GM18951 (cell line): Measurements from ENCODE around the gene DPYSL5.

Experiments used
- POLR2A ChIP-seq: IDR thresholded peaks from 4 replicates; pipeline ENCODE4 v1.6.1; 2011; ENCODE audit warnings: mild to moderate bottlenecking; ENCODE audit not compliant: insufficient read length, insufficient read depth; ENCODE audit errors: extremely low read depth
- in situ Hi-C: fragments of 300-500 bp; cut with MboI; formaldehyde crosslinking; loops from one replicate; pipeline ENCODE4 v1.12.0; 2022; ENCODE audit warnings: low sequenced_read_pairs, mixed read lengths, inconsistent platforms; ENCODE audit not compliant: unreplicated experiment

DPYSL5 gene

GRCh38 chr2:26942543-26943295, 94.8 kb downstream of the DPYSL5 start:
- no peak for TF ChIP-seq POLR2A
- in situ Hi-C loops = no loop called here

- in situ Hi-C loops = no loop called here
- no peak for TF ChIP-seq POLR2A
Measured at GRCh38 chr2:26945991-26946750, 98.2 kb downstream of the DPYSL5 start.

DNA sequence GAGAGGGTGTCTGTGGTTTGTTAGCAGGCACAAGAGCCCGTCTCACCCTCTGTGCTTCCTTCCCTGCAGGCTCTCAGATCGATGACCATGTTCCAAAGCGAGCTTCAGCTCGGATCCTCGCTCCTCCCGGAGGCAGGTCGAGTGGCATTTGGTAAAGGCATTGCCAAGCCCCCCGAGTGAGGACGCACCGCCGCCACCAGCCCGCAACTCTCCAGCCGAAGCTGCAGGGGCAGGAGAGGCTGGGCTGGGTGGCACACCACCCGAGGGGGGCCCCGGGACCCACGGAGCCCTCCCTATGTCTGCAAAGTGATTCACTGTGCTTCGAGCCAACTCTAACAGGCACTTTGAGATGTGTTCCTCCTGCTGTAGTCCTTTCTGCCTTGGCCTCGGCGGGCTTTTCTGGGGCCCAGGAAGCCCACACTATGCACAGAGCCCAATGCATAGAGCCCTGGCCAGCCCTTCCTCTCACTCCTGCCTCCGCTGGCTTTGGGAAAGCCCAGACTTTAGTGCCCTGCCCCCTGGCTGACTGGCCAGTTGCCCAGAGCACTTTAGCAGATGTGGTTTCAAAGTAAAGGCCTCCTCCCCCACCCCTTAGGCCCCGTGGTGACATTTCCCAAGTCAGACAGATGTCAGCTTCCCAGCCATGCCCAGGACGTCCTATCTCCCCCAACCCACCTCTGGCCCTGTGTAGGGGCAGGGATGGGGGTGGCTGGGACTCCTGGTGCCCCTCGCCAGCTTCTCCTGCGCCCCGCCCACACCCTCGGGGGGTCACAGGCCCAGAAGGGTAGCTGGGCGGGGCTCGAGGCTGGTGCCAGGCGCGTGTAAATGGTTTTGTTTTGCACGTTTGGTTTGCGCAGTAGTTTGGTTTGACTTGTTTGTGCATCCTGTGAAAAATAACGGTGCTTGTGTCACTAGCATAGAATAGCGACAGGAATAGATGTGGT, 99.2 kb downstream of the DPYSL5 start:
- in situ Hi-C loops = no loop called here
- no peak for TF ChIP-seq POLR2A

DNA sequence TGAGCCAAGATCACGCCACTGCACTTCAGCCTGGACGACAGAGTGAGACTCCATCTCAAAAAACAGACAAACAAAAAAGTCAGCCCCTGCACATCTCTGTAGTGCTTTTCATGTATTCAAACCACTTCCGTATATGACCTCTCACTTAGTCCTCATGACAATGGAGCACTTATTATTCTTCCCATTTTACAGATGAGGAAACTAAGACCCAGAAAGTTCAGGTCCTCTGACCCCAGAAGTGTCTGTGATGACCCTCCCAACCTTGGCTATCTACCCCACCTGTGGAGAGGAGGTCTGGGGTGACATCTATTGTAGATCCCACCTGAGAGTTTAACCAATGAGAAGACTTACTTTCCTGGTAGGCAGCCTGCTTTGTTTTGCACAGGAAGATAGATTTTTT, 100.9 kb downstream of the DPYSL5 start:
- no peak for TF ChIP-seq POLR2A
- in situ Hi-C loops = no loop called here

- TF ChIP-seq POLR2A = no peak
- in situ Hi-C loops = loop anchor here (10.0 kb wide), 1 partner anchor 325 kb away; the partner anchor contains the start of gene DNAJC5G
Measured at GRCh38 chr2:26950246-26950645, 102.3 kb downstream of the DPYSL5 start.

DNA sequence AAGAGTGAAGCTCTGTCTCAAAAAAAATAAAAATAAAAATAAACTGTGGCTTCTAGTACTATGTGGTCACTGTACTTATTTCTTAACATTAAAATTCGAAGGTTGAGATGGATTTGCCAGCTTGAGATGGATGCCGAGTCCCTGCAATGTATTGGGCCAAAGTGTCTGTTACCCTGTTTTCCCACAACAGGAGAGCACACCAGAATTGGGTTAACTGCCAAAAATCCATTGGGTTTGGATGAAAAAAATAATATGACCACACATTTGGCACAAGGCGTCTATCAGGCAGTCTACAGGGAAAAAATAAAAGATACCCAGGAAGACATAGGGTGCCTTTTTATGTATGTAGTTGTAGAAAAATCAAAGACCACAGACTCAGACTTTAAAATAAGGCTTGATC, 103.3 kb downstream of the DPYSL5 start:
- in situ Hi-C loops = loop anchor here (10.0 kb wide), 1 partner anchor 324 kb away; the partner anchor contains the start of gene DNAJC5G
- no peak for TF ChIP-seq POLR2A

- TF ChIP-seq POLR2A = no peak
- in situ Hi-C loops = loop anchor here (10.0 kb wide), 1 partner anchor 322 kb away; the partner anchor contains the start of gene DNAJC5G
Measured at GRCh38 chr2:26952374-26952773, 104.4 kb downstream of the DPYSL5 start.

DNA sequence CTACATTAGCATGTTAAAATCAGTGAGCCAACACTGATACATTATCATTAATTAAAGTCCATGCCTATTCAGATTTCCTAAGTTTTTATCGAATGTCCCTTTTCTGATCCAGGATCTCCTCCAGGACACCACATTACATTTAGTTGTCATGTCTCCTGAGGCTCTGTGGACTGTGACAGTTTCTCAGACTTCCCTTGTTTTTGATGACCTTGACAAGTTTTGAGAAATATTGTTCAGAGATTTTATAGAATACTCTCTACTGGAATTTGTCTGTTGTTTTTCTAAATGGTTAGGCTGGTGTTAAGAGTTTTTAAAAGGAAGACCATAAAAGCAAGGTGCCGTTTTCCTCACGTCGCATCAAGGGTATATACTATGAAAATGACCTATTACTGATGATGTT, 106.2 kb downstream of the DPYSL5 start:
- in situ Hi-C loops = loop anchor here (10.0 kb wide), 1 partner anchor 321 kb away; the partner anchor contains the start of gene DNAJC5G
- TF ChIP-seq POLR2A = no peak

DNA sequence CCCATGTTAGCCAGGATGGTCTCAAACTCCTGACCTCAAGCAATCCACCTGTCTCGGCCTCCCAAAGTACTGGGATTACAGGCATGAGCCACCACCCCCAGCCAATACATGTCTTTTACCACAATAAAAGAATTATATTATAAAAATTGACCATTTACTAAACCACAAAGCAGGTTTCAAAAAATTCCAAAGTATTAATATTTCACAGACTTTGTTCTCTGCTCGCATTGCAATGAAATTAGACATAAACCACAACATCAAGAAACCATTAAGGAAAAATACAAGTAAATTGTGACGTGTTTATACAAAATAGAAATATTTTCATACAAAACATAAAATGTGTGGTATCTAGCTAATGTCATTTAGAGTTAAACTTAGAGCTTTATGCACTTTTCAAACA, 109.1 kb downstream of the DPYSL5 start:
- TF ChIP-seq POLR2A = no peak
- in situ Hi-C loops = loop anchor here (10.0 kb wide), 1 partner anchor 318 kb away; the partner anchor contains the start of gene DNAJC5G

DNA sequence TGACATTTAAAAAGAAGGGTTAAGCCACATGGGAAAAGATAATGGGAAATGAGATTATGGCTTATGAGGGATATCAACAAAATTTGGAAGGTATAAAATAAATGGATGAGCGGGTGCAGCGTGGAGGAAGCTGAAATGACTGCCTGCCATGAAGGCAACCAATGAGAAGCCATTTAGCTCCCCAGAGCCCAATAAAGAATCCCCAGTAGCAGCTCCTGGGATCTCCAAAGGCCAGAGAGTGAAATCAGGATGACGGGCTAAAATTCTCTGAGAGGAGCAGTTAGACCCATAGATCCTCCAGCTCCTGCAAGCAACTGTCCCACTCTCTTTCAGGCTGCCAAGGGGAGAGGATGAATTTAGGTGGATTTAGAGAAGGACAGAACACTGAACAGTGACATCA, 109.6 kb downstream of the DPYSL5 start:
- TF ChIP-seq POLR2A = no peak
- in situ Hi-C loops = loop anchor here (10.0 kb wide), 1 partner anchor 317 kb away; the partner anchor contains the start of gene DNAJC5G

DNA sequence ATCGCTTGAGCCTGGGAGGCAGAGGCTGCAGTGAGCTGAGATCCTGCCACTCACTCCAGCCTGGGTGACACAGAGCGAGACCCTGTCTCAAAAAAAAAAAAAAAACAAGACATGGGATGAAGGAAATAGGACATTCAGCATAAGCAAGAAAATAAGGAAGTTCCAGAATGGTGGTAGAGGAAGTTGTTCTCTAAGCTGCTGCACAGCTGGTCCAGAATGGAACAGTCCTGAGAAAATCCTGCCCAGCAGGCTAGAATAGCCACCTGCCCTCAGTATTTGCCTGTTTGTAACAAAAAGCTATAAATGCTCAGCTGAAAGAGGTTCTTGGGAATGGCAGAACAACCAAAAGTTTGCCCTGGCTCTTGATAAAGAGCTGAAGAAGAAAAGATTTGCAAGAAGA, 111.4 kb downstream of the DPYSL5 start:
- no peak for TF ChIP-seq POLR2A
- in situ Hi-C loops = loop anchor here (10.0 kb wide), 1 partner anchor 315 kb away; the partner anchor contains the start of gene DNAJC5G

GRCh38 chr2:26964446-26965130, 116.7 kb downstream of the DPYSL5 start:
- in situ Hi-C loops = no loop called here
- no peak for TF ChIP-seq POLR2A
